HepG2 (cell line): ENCODE data around the gene ADORA2B. TPM values are rescaled to one million over a fixed set of nuclear protein-coding genes. Genes with fewer than 3 reads are reported as not detected.

Source experiments
- ATAC-seq: fragments of 200-7000 bp; cut with Tn5 transposase; 3 replicates; pipeline ENCODE4 v1.9.1; 2020; ENCODE audit warnings: mild to moderate bottlenecking, moderate library complexity
- BruUV-seq: library from RNA; stranded (reverse); fragments of 400-500 nt; replicated peaks from 2 replicates; lab custom pipeline; 2021; lab: Mats Ljungman, UMichigan
- CTCF ChIA-PET: fragments of 300-600 bp; formaldehyde crosslinking; extraction: SDS; loops from one replicate; lab custom pipeline; 2021; ENCODE audit warnings: low total read pairs, inconsistent platforms, low intra/inter-chr PET ratio; lab: Yijun Ruan, JAX
- POLR2A ChIA-PET: fragments of 350-600 bp; sonication (Branson Sonifier 250); formaldehyde crosslinking; loops from one replicate; lab custom pipeline; 2020; ENCODE audit warnings: antibody characterized with exemption, inconsistent platforms; lab: Yijun Ruan, JAX
- DNase-seq: peaks from one replicate; pipeline ENCODE4 v3.0.0-alpha.2; 2015; ENCODE audit warnings: low spot score
- FAIRE-seq: peaks from 3 replicates; lab custom pipeline; 2011; peaks lifted over from hg19 to GRCh38; lab: Jason Lieb, UNC
- H2AFZ ChIP-seq: one replicate; pipeline ENCODE4 v1.6.1; 2011; ENCODE audit warnings: low read length, inconsistent platforms
- H3K27ac ChIP-seq: fragments of 300-600 bp; 3 replicates; pipeline ENCODE4 v1.8.0; 2011; ENCODE audit warnings: mixed run types, mild to moderate bottlenecking, mixed read lengths, low read length, inconsistent platforms; ENCODE audit not compliant: insufficient read depth; ENCODE audit errors: extremely low read length
- H3K27me3 ChIP-seq, 2 experiments: fragments of 200-600 bp in 1 of 2; 2 replicates in 1 of 2; 3 replicates in 1 of 2; pipeline versions ENCODE4 v1.6.0 to v1.8.0; 2011; ENCODE audit warnings: low read length in 2 of 2, mild to moderate bottlenecking in 2 of 2, moderate library complexity in 2 of 2, inconsistent platforms in 1 of 2; ENCODE audit not compliant: insufficient read depth in 2 of 2, control insufficient read depth in 1 of 2
- H3K36me3 ChIP-seq, 2 experiments: fragments of 200-600 bp in 1 of 2; replicated peaks in 1 of 2; 2 replicates in 1 of 2; 3 replicates in 1 of 2; pipeline versions ENCODE4 v1.5.1 to v1.8.0; 2011; ENCODE audit warnings: low read length in 2 of 2, inconsistent platforms in 1 of 2; ENCODE audit not compliant: insufficient read depth in 2 of 2, control insufficient read depth in 1 of 2
- H3K4me1 ChIP-seq: 2 replicates; pipeline ENCODE4 v1.5.1; 2012; ENCODE audit warnings: low read length, inconsistent platforms; ENCODE audit not compliant: insufficient read depth
- H3K4me2 ChIP-seq: 2 replicates; pipeline ENCODE4 v1.6.0; 2011; ENCODE audit warnings: low read depth, low read length, inconsistent platforms
- H3K4me3 ChIP-seq, 3 experiments: fragments of 200-600 bp in 1 of 3; sonication (generic), shearing (Covaris generic) in 1 of 3; replicated peaks in 1 of 3; 2 replicates each; pipeline ENCODE4 v1.5.1; 2011 to 2016; ENCODE audit warnings: low read length in 3 of 3, inconsistent platforms in 2 of 3, low read depth in 2 of 3, mild to moderate bottlenecking in 2 of 3, control low read depth in 1 of 3, mixed read lengths in 1 of 3; ENCODE audit not compliant: insufficient read depth in 1 of 3
- H3K79me2 ChIP-seq: one replicate; pipeline ENCODE4 v1.6.1; 2011; ENCODE audit warnings: low read length, inconsistent platforms; ENCODE audit not compliant: insufficient read depth
- H3K9ac ChIP-seq: 2 replicates; pipeline ENCODE4 v1.6.0; 2011; ENCODE audit warnings: mild to moderate bottlenecking, low read depth, low read length, inconsistent platforms; ENCODE audit not compliant: insufficient read depth
- H3K9me3 ChIP-seq: 2 replicates; pipeline ENCODE4 v1.5.1; 2012; ENCODE audit warnings: mild to moderate bottlenecking, low read length
- H4K20me1 ChIP-seq: 2 replicates; pipeline ENCODE4 v1.6.0; 2011; ENCODE audit warnings: inconsistent platforms, mild to moderate bottlenecking, low read length, moderate library complexity; ENCODE audit not compliant: insufficient read depth
- PCBP1 ChIP-seq: fragments of 200-400 bp; formaldehyde crosslinking; IDR thresholded peaks from 2 replicates; pipeline ENCODE4 v1.6.1; 2017; ENCODE audit warnings: mild to moderate bottlenecking, low read depth, low read length, borderline replicate concordance
- WGBS: methylation state at CpG from one replicate; pipeline ENCODE4 v1.1.6; 2017; ENCODE audit warnings: low lambda C conversion rate; 5-methylcytosine and 5-hydroxymethylcytosine counted together
- in situ Hi-C: cut with HindIII; loops from 2 replicates; pipeline ENCODE4 v1.10.0; 2017; ENCODE audit warnings: low pct_unique_long_range_greater_than_20kb; ENCODE audit not compliant: extremely low pct_ligation_motif_present
- intact Hi-C: fragments of 100-400 bp; cut with micrococcal nuclease; formaldehyde crosslinking; loops from one replicate; pipeline ENCODE4 v1.10.0; 2022; ENCODE audit not compliant: unreplicated experiment
- polyA plus RNA-seq, 8 experiments: library from polyadenylated mRNA; depleted of rRNA in 3 of 8; stranded (reverse) in 7 of 8; unstranded in 1 of 8; fragments of >200 nt; fragmentation: Illumina TruSeq in 4 of 8; extraction: Trizol in 4 of 8; gene quantifications; 2 replicates each; pipeline versions ENCODE4 v1.2.1 to v1.2.3, GENCODE V29; 2011 to 2016; ENCODE audit warnings: low read depth in 4 of 8, missing spikeins in 1 of 8, mixed read lengths in 1 of 8; ENCODE audit not compliant: insufficient read depth in 1 of 8
- total RNA-seq, 5 experiments: library from RNA; depleted of rRNA; stranded (reverse); fragments of >200 nt; fragmentation: Illumina TruSeq; extraction: Trizol; gene quantifications; 2 replicates each; pipeline ENCODE4 v1.2.3, GENCODE V29; 2016; ENCODE audit warnings: low read depth in 1 of 5
- TF ChIP-seq, protein P1 (sequence below): sonication (generic); formaldehyde crosslinking; IDR thresholded peaks from 2 replicates; pipeline ENCODE4 v1.4.0; 2020; ENCODE audit warnings: missing genetic modification reagents
- TF ChIP-seq, protein P2 (sequence below): sonication (generic); formaldehyde crosslinking; IDR thresholded peaks from 2 replicates; pipeline ENCODE4 v1.4.0; 2020; ENCODE audit warnings: mild to moderate bottlenecking, low read depth, missing genetic modification reagents

The ADORA2B gene
- total and polyA plus RNA-seq, 2 of the 13 experiments (the other 11 are each of a cell fraction or from before 2014, with no cell fraction given) = 10.4 to 20.0 TPM

GRCh38 chr17:15957608-15958307 is 12.8 kb downstream of the ADORA2B start:
- H3K4me1 ChIP-seq = peaks cover 24% of the 10 kb centered on the region
- H3K4me2 ChIP-seq = no peak overlapping the region
- no peak overlapping the region for H3K9ac ChIP-seq
- no peak overlapping the region for H3K27ac ChIP-seq
- H3K27me3 ChIP-seq = no peaks in the 10 kb centered on the region
- no peaks in the 10 kb centered on the region for H4K20me1 ChIP-seq
- WGBS = 95% methylated on average over 15 of the region's 19 CpGs
- no peak for FAIRE-seq
- intact Hi-C loops (no loop called here), in situ Hi-C loops (no loop called here)
- BruUV-seq = no TSS peak
- peaks cover 6% of the 10 kb centered on the region for H3K79me2 ChIP-seq
- no peak for DNase-seq
- no peaks in the 10 kb centered on the region for H3K9me3 ChIP-seq
- TF ChIP-seq PCBP1 = no peak
- TF ChIP-seq, protein P1, sequence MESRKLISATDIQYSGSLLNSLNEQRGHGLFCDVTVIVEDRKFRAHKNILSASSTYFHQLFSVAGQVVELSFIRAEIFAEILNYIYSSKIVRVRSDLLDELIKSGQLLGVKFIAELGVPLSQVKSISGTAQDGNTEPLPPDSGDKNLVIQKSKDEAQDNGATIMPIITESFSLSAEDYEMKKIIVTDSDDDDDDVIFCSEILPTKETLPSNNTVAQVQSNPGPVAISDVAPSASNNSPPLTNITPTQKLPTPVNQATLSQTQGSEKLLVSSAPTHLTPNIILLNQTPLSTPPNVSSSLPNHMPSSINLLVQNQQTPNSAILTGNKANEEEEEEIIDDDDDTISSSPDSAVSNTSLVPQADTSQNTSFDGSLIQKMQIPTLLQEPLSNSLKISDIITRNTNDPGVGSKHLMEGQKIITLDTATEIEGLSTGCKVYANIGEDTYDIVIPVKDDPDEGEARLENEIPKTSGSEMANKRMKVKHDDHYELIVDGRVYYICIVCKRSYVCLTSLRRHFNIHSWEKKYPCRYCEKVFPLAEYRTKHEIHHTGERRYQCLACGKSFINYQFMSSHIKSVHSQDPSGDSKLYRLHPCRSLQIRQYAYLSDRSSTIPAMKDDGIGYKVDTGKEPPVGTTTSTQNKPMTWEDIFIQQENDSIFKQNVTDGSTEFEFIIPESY (CRISPR knock-in tag) = peak; percentile 20; the same call in 1 of the 2 replicates
- no peak overlapping the region for H3K4me3 ChIP-seq
- ATAC-seq = no peak
- POLR2A ChIA-PET = interaction anchor here (1.5 to 2.2 kb wide), 2 partner anchors 12 to 42 kb away, joined by 6 to 8 read pairs; partner anchors contain the start of genes ADORA2B, TTC19 and ZSWIM7
- peaks cover 0 to 1% of the 10 kb centered on the region in 2 experiments; a peak in 2 of 5 replicates for H3K36me3 ChIP-seq
- CTCF ChIA-PET = no interaction called here
- no peak overlapping the region for H2AFZ ChIP-seq

DNA sequence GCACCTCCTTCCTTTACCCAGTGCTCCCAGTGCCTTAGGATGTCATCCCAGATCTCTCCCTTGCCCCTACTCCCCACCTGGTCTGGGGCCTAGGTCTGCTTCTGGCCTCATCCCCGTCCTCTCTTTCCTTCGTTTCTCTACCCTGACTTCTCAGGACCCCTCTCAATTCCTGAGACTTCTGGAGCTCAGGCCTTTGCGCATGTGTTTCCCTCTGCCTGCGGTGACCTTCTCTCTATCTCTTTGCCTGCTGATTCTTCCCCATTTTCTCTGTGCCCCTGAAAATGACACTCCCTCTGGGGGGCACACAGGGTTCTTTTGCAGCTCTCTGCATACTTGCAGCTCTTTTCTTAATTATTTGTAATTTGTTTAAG is 13.5 kb downstream of the ADORA2B start:
- POLR2A ChIA-PET = interaction anchor here (1.5 to 2.2 kb wide), 2 partner anchors 13 to 41 kb away, joined by 6 to 8 read pairs; partner anchors contain the start of genes ADORA2B, TTC19 and ZSWIM7
- ATAC-seq (no peak), DNase-seq (no peak), FAIRE-seq (no peak)
- Histone ChIP-seq H3K4me1 (peaks cover 28% of the 10 kb centered on the region), H3K36me3 (peaks cover 0 to 1% of the 10 kb centered on the region in 2 experiments; a peak in 2 of 5 replicates), H3K27ac (peak overlapping the region; percentile 4), H2AFZ (no peak overlapping the region), H3K4me3 (no peak overlapping the region), H3K9me3 (no peaks in the 10 kb centered on the region), H3K9ac (no peak overlapping the region), H3K4me2 (no peak overlapping the region), H4K20me1 (no peaks in the 10 kb centered on the region), H3K79me2 (peaks cover 10% of the 10 kb centered on the region), H3K27me3 (no peaks in the 10 kb centered on the region)
- over 99% methylated on average over 4 of the region's 4 CpGs for WGBS
- intact Hi-C loops (no loop called here), in situ Hi-C loops (no loop called here)
- TF ChIP-seq, protein P2, sequence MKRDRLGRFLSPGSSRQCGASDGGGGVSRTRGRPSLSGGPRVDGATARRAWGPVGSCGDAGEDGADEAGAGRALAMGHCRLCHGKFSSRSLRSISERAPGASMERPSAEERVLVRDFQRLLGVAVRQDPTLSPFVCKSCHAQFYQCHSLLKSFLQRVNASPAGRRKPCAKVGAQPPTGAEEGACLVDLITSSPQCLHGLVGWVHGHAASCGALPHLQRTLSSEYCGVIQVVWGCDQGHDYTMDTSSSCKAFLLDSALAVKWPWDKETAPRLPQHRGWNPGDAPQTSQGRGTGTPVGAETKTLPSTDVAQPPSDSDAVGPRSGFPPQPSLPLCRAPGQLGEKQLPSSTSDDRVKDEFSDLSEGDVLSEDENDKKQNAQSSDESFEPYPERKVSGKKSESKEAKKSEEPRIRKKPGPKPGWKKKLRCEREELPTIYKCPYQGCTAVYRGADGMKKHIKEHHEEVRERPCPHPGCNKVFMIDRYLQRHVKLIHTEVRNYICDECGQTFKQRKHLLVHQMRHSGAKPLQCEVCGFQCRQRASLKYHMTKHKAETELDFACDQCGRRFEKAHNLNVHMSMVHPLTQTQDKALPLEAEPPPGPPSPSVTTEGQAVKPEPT (CRISPR knock-in tag) = no peak
- CTCF ChIA-PET = no interaction called here
- no TSS peak for BruUV-seq
